HEK293 (cell line): ENCODE results near the gene STON2.

Source experiments
- CTCF ChIA-PET: fragments of 350-600 bp; formaldehyde crosslinking; extraction: SDS; loops from one replicate; lab custom pipeline; 2021; ENCODE audit warnings: antibody characterized with exemption; lab: Yijun Ruan, JAX
- POLR2A ChIA-PET: fragments of 300-600 bp; formaldehyde crosslinking; extraction: SDS; loops from one replicate; lab custom pipeline; 2020; ENCODE audit warnings: antibody characterized with exemption, inconsistent platforms; lab: Yijun Ruan, JAX
- H3K27ac ChIP-seq: fragments of 200-500 bp; sonication (Bioruptor generic); 2 replicates; pipeline ENCODE4 v1.5.1; 2014; ENCODE audit warnings: low read depth, low read length, control low read depth, inconsistent platforms; ENCODE audit errors: extremely low read depth
- H3K36me3 ChIP-seq, 2 experiments: fragments of 200-500 bp in 1 of 2; sonication (Bioruptor generic) in 1 of 2; 1 replicate in 1 of 2; 2 replicates in 1 of 2; pipeline ENCODE4 v1.5.1; 2014 to 2017; ENCODE audit warnings: inconsistent platforms in 2 of 2, low read length in 2 of 2; ENCODE audit not compliant: control insufficient read depth in 2 of 2, insufficient read depth in 1 of 2
- H3K4me1 ChIP-seq: fragments of 200-500 bp; sonication (Bioruptor generic); 2 replicates; pipeline ENCODE4 v1.5.1; 2014; ENCODE audit warnings: mild to moderate bottlenecking, low read length, inconsistent platforms; ENCODE audit not compliant: control insufficient read depth, insufficient read depth
- H3K4me3 ChIP-seq: 2 replicates; pipeline ENCODE4 v1.5.1; 2011; ENCODE audit warnings: low read depth, mild to moderate bottlenecking, control low read depth, low read length, moderate library complexity
- H3K9me3 ChIP-seq: fragments of 200-500 bp; sonication (Bioruptor generic); 2 replicates; pipeline ENCODE4 v1.5.1; 2014; ENCODE audit warnings: low read depth, low read length, inconsistent platforms; ENCODE audit not compliant: control insufficient read depth, insufficient read depth
- HOXD13 ChIP-seq: sonication (generic); formaldehyde crosslinking; IDR thresholded peaks from 2 replicates; pipeline ENCODE4 v1.8.0; 2022; ENCODE audit warnings: missing genetic modification reagents, borderline replicate concordance
- IKZF3 ChIP-seq: fragments of 450-650 bp; IDR thresholded peaks from 2 replicates; pipeline ENCODE4 v1.5.0; 2018; ENCODE audit warnings: missing biosample characterization, mild to moderate bottlenecking, missing genetic modification characterization, moderate library complexity
- OSR2 ChIP-seq: fragments of 450-650 bp; formaldehyde crosslinking; IDR thresholded peaks from 2 replicates; pipeline ENCODE4 v1.5.1; 2016; ENCODE audit warnings: missing biosample characterization, missing genetic modification characterization
- OVOL3 ChIP-seq: fragments of 450-650 bp; formaldehyde crosslinking; IDR thresholded peaks from 2 replicates; pipeline ENCODE4 v1.5.1; 2016; ENCODE audit warnings: missing biosample characterization, missing genetic modification characterization
- PBX3 ChIP-seq: sonication (generic); formaldehyde crosslinking; IDR thresholded peaks from 2 replicates; pipeline ENCODE4 v1.8.1; 2022; ENCODE audit warnings: mild to moderate bottlenecking, moderate library complexity, missing genetic modification reagents
- YY1 ChIP-seq: fragments of 450-650 bp; formaldehyde crosslinking; IDR thresholded peaks from 2 replicates; pipeline ENCODE4 v1.5.1; 2018; ENCODE audit warnings: missing biosample characterization, missing genetic modification characterization
- ZBTB49 ChIP-seq: fragments of 450-650 bp; formaldehyde crosslinking; IDR thresholded peaks from 2 replicates; pipeline ENCODE4 v1.5.1; 2016; ENCODE audit warnings: missing biosample characterization, missing genetic modification characterization, low read depth
- ZNF155 ChIP-seq: fragments of 450-650 bp; formaldehyde crosslinking; IDR thresholded peaks from 2 replicates; pipeline ENCODE4 v1.5.1; 2016; ENCODE audit warnings: missing biosample characterization, missing genetic modification characterization
- ZNF202 ChIP-seq: fragments of 450-650 bp; formaldehyde crosslinking; IDR thresholded peaks from 2 replicates; pipeline ENCODE4 v1.5.1; 2016; ENCODE audit warnings: missing biosample characterization, missing genetic modification characterization, borderline replicate concordance
- ZNF211 ChIP-seq: fragments of 450-650 bp; formaldehyde crosslinking; IDR thresholded peaks from 2 replicates; pipeline ENCODE4 v1.5.1; 2016; ENCODE audit warnings: low read depth, missing biosample characterization, missing genetic modification characterization
- ZNF23 ChIP-seq: fragments of 450-650 bp; formaldehyde crosslinking; IDR thresholded peaks from 2 replicates; pipeline ENCODE4 v1.5.1; 2016; ENCODE audit warnings: missing biosample characterization, missing genetic modification characterization, borderline replicate concordance
- ZNF521 ChIP-seq: fragments of 450-650 bp; formaldehyde crosslinking; IDR thresholded peaks from 2 replicates; pipeline ENCODE4 v1.5.1; 2017; ENCODE audit warnings: missing biosample characterization, mild to moderate bottlenecking, missing genetic modification characterization
- ZNF654 ChIP-seq: fragments of 450-650 bp; formaldehyde crosslinking; IDR thresholded peaks from 2 replicates; pipeline ENCODE4 v1.5.1; 2016; ENCODE audit warnings: low read depth, missing biosample characterization, missing genetic modification characterization
- ZNF707 ChIP-seq: fragments of 450-650 bp; formaldehyde crosslinking; IDR thresholded peaks from 2 replicates; pipeline ENCODE4 v1.5.1; 2016; ENCODE audit warnings: missing biosample characterization, missing genetic modification characterization
- ZSCAN4 ChIP-seq: fragments of 450-650 bp; formaldehyde crosslinking; IDR thresholded peaks from 2 replicates; pipeline ENCODE4 v1.5.1; 2017; ENCODE audit warnings: missing biosample characterization, missing genetic modification characterization

The STON2 gene

GRCh38 chr14:81398196-81398891, 1.8 kb downstream of the STON2 start (continued):
- no peak for TF ChIP-seq ZBTB49 (tag by site-specific recombination)
- TF ChIP-seq ZNF23 (tag by site-specific recombination), result no peak
- no peak for TF ChIP-seq OSR2 (tag by site-specific recombination)
- TF ChIP-seq PBX3 (CRISPR knock-in tag), result no peak
- no peak for TF ChIP-seq ZNF654

- no peak overlapping the region for H3K4me3 ChIP-seq
- POLR2A ChIA-PET, result no interaction called here
- peaks cover 11% of the 10 kb centered on the region for H3K4me1 ChIP-seq
- H3K27ac ChIP-seq, result no peak overlapping the region
- H3K36me3 ChIP-seq, result peaks cover 0 to 28% of the 10 kb centered on the region in 2 experiments; a peak in 2 of 3 replicates
- no peaks in the 10 kb centered on the region for H3K9me3 ChIP-seq
- CTCF ChIA-PET, result no interaction called here
- TF ChIP-seq ZNF155 (tag by site-specific recombination), result no peak
- no peak for TF ChIP-seq ZSCAN4 (tag by site-specific recombination)
- TF ChIP-seq ZNF211, result no peak
- TF ChIP-seq OVOL3, result no peak
- no peak for TF ChIP-seq YY1
- no peak for TF ChIP-seq IKZF3 (tag by site-specific recombination)
- no peak for TF ChIP-seq ZNF521 (tag by site-specific recombination)
- TF ChIP-seq, all 188 proteins: peak for 0
Observed at GRCh38 chr14:81396113-81396512, 4.0 kb downstream of the STON2 start.

DNA sequence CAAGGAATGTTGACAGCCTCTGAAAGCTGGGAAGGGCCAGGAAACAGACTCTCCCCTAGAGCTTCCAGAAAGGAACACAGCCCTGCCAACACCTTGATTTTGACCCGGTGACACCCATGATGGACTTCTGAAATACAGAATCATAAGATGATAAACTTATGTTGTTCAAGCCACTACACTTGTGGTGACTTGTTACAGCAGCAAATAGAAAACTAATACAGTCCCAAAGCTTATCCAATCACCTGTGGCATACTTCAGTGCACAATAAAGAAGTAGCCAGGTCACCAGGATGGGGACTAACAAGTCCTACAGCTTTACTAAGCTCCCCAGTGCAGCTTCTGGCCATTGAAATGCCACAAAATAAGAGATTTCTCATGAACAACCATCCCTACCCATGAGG, 5.4 kb downstream of the STON2 start:
- POLR2A ChIA-PET, result no interaction called here
- no peak overlapping the region for H3K27ac ChIP-seq
- no peak for TF ChIP-seq ZNF707 (tag by site-specific recombination)
- TF ChIP-seq ZNF521 (tag by site-specific recombination), result no peak
- no peak for TF ChIP-seq HOXD13 (CRISPR knock-in tag)
- no peak for TF ChIP-seq ZNF202 (tag by site-specific recombination)
- H3K36me3 ChIP-seq, result peaks cover 0 to 28% of the 10 kb centered on the region in 2 experiments; a peak in 2 of 3 replicates
- H3K4me3 ChIP-seq, result no peak overlapping the region
- no peaks in the 10 kb centered on the region for H3K9me3 ChIP-seq
- H3K4me1 ChIP-seq, result no peaks in the 10 kb centered on the region; the same call in 1 of the 2 replicates
- CTCF ChIA-PET, result no interaction called here
